Measurements from ENCODE around the gene COX4I1.

DNA sequence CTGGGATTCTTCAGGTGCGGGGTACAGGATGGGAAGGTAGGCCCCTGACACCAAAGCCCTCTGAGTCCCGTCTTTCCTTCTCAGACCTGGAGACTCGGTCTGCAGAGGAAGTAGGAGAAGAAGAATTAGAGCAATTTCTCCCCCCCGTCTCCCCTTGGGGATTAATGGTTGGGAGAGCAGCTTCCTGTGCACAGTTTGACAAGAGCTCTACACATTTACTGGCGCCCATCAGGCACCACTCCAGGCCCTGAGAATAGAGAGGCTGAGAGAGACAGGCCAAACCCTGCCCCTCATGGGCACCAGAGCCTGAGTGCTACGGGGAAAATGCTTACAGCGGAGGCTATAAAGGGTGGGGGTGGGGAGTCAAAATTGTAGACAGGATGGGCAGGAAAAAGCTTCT, 45.1 kb upstream of the COX4I1 start:
- TF ChIP-seq, protein P1, sequence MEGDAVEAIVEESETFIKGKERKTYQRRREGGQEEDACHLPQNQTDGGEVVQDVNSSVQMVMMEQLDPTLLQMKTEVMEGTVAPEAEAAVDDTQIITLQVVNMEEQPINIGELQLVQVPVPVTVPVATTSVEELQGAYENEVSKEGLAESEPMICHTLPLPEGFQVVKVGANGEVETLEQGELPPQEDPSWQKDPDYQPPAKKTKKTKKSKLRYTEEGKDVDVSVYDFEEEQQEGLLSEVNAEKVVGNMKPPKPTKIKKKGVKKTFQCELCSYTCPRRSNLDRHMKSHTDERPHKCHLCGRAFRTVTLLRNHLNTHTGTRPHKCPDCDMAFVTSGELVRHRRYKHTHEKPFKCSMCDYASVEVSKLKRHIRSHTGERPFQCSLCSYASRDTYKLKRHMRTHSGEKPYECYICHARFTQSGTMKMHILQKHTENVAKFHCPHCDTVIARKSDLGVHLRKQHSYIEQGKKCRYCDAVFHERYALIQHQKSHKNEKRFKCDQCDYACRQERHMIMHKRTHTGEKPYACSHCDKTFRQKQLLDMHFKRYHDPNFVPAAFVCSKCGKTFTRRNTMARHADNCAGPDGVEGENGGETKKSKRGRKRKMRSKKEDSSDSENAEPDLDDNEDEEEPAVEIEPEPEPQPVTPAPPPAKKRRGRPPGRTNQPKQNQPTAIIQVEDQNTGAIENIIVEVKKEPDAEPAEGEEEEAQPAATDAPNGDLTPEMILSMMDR (IDR thresholded peaks at IDR 0.05; ENCODE audit: control extremely low read depth in 1 of 3, insufficient read depth in 1 of 3, low read depth in 1 of 3, low read length in 3 of 3), result no peak
- TF ChIP-seq BACH1 (IDR thresholded peaks at IDR 0.05; ENCODE audit: low read length) (no peak), CHD1 (IDR thresholded peaks at IDR 0.05; ENCODE audit: low read depth, low read length) (no peak), POLR2A (IDR thresholded peaks at IDR 0.05; ENCODE audit: control extremely low read depth in 1 of 2, low read depth in 2 of 2, low read length in 2 of 2) (no peak), POLR2AphosphoS5 (IDR thresholded peaks at IDR 0.05; ENCODE audit: low read depth, low read length) (no peak)
- TF ChIP-seq, protein P2, sequence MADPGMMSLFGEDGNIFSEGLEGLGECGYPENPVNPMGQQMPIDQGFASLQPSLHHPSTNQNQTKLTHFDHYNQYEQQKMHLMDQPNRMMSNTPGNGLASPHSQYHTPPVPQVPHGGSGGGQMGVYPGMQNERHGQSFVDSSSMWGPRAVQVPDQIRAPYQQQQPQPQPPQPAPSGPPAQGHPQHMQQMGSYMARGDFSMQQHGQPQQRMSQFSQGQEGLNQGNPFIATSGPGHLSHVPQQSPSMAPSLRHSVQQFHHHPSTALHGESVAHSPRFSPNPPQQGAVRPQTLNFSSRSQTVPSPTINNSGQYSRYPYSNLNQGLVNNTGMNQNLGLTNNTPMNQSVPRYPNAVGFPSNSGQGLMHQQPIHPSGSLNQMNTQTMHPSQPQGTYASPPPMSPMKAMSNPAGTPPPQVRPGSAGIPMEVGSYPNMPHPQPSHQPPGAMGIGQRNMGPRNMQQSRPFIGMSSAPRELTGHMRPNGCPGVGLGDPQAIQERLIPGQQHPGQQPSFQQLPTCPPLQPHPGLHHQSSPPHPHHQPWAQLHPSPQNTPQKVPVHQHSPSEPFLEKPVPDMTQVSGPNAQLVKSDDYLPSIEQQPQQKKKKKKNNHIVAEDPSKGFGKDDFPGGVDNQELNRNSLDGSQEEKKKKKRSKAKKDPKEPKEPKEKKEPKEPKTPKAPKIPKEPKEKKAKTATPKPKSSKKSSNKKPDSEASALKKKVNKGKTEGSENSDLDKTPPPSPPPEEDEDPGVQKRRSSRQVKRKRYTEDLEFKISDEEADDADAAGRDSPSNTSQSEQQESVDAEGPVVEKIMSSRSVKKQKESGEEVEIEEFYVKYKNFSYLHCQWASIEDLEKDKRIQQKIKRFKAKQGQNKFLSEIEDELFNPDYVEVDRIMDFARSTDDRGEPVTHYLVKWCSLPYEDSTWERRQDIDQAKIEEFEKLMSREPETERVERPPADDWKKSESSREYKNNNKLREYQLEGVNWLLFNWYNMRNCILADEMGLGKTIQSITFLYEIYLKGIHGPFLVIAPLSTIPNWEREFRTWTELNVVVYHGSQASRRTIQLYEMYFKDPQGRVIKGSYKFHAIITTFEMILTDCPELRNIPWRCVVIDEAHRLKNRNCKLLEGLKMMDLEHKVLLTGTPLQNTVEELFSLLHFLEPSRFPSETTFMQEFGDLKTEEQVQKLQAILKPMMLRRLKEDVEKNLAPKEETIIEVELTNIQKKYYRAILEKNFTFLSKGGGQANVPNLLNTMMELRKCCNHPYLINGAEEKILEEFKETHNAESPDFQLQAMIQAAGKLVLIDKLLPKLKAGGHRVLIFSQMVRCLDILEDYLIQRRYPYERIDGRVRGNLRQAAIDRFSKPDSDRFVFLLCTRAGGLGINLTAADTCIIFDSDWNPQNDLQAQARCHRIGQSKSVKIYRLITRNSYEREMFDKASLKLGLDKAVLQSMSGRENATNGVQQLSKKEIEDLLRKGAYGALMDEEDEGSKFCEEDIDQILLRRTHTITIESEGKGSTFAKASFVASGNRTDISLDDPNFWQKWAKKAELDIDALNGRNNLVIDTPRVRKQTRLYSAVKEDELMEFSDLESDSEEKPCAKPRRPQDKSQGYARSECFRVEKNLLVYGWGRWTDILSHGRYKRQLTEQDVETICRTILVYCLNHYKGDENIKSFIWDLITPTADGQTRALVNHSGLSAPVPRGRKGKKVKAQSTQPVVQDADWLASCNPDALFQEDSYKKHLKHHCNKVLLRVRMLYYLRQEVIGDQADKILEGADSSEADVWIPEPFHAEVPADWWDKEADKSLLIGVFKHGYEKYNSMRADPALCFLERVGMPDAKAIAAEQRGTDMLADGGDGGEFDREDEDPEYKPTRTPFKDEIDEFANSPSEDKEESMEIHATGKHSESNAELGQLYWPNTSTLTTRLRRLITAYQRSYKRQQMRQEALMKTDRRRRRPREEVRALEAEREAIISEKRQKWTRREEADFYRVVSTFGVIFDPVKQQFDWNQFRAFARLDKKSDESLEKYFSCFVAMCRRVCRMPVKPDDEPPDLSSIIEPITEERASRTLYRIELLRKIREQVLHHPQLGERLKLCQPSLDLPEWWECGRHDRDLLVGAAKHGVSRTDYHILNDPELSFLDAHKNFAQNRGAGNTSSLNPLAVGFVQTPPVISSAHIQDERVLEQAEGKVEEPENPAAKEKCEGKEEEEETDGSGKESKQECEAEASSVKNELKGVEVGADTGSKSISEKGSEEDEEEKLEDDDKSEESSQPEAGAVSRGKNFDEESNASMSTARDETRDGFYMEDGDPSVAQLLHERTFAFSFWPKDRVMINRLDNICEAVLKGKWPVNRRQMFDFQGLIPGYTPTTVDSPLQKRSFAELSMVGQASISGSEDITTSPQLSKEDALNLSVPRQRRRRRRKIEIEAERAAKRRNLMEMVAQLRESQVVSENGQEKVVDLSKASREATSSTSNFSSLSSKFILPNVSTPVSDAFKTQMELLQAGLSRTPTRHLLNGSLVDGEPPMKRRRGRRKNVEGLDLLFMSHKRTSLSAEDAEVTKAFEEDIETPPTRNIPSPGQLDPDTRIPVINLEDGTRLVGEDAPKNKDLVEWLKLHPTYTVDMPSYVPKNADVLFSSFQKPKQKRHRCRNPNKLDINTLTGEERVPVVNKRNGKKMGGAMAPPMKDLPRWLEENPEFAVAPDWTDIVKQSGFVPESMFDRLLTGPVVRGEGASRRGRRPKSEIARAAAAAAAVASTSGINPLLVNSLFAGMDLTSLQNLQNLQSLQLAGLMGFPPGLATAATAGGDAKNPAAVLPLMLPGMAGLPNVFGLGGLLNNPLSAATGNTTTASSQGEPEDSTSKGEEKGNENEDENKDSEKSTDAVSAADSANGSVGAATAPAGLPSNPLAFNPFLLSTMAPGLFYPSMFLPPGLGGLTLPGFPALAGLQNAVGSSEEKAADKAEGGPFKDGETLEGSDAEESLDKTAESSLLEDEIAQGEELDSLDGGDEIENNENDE (IDR thresholded peaks at IDR 0.05; ENCODE audit: insufficient replicate concordance, low read length), result no peak
